ENCODE measurements around the gene UTF1. TPM values are rescaled to one million over a fixed set of nuclear protein-coding genes. Genes with fewer than 3 reads are reported as not detected.

UTF1 gene
- total RNA-seq, 1 donor from 2014 or later, result not detected

DNA sequence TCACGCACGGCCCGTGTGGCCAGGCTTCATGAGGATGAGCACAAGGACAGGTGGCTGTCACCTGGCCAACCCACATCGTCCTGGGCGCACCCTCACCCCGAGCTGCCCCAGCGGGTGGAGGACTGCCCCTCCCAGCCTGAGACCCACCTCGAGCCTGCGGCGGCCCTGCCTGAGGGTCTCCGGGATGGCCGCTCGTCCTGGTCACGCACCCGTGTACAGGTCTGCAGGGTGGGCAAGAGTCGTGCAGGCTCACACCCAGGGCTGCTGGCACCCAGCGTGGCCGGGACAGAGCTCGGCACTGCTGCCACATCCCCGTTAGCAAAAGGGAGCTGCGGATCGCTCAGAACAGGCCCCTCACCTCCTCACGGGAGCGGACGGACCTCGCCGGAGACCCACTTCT, 14.4 kb upstream of the UTF1 start:
- intact Hi-C loops (cut with micrococcal nuclease), result no loop called here
- DNase-seq, result no peak
- TF ChIP-seq, protein P1, sequence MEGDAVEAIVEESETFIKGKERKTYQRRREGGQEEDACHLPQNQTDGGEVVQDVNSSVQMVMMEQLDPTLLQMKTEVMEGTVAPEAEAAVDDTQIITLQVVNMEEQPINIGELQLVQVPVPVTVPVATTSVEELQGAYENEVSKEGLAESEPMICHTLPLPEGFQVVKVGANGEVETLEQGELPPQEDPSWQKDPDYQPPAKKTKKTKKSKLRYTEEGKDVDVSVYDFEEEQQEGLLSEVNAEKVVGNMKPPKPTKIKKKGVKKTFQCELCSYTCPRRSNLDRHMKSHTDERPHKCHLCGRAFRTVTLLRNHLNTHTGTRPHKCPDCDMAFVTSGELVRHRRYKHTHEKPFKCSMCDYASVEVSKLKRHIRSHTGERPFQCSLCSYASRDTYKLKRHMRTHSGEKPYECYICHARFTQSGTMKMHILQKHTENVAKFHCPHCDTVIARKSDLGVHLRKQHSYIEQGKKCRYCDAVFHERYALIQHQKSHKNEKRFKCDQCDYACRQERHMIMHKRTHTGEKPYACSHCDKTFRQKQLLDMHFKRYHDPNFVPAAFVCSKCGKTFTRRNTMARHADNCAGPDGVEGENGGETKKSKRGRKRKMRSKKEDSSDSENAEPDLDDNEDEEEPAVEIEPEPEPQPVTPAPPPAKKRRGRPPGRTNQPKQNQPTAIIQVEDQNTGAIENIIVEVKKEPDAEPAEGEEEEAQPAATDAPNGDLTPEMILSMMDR (IDR thresholded peaks at IDR 0.05; ENCODE audit: borderline replicate concordance), result no peak

GRCh38 chr10:133216776-133217175, 13.2 kb upstream of the UTF1 start:
- Histone ChIP-seq H3K9me3 (replicated peaks) (no peaks in the 10 kb centered on the region), H3K4me1 (no peaks in the 10 kb centered on the region), H3K36me3 (no peaks in the 10 kb centered on the region), H3K4me3 (no peak overlapping the region), H3K27ac (replicated peaks) (no peak overlapping the region), H3K27me3 (ENCODE audit: low read depth) (peaks cover 80% of the 10 kb centered on the region)
- TF ChIP-seq, protein P1 (IDR thresholded peaks at IDR 0.05; ENCODE audit: borderline replicate concordance), result no peak
- no peak for DNase-seq
- intact Hi-C loops (cut with micrococcal nuclease), result no loop called here

More for the DNA sequence above, 14.4 kb upstream of the UTF1 start:
- Histone ChIP-seq H3K27me3 (ENCODE audit: low read depth) (peaks cover 73% of the 10 kb centered on the region), H3K36me3 (no peaks in the 10 kb centered on the region), H3K4me1 (no peaks in the 10 kb centered on the region), H3K9me3 (replicated peaks) (no peaks in the 10 kb centered on the region), H3K27ac (replicated peaks) (no peak overlapping the region), H3K4me3 (no peak overlapping the region)

DNA sequence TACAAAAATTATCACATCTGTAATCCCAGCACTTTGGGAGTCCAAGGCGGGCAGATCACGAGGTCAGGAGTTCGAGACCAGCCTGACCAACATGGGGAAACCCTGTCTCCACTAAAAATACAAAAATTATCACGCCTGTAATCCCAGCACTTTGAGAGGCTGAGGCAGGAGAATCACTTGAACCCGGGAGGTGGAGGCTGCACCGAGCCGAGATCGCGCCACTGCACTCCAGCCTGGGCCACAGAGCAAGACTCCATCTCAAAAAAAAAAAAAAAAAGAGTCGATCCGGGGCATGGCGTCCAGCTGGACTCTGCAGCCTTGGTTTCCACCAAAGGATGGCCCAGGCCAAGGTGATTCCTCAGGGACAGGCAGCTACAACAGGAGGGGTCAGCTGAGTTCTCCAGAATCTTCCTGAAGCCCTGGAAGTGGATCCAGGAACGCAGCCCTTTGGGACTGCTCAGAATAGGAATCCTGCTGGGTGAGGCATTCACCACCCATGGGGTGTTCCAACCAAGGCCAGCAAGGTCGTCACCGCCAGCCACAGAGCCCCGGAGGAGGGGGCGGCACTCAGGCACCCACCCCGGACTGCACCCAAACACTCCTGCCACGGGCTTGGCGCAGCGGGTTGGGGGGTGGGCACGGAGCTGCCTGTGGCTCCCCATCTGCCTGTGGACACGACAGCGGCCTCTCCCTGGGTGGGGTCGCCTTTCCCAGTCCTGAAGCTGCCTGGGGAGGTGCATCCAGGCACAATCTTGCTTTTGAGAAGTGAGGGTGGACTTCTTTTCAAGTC, 12.0 kb upstream of the UTF1 start:
- intact Hi-C loops (cut with micrococcal nuclease), result no loop called here
- Histone ChIP-seq H3K9me3 (replicated peaks) (no peaks in the 10 kb centered on the region), H3K4me3 (no peak overlapping the region), H3K27me3 (ENCODE audit: low read depth) (peaks cover 68% of the 10 kb centered on the region), H3K27ac (replicated peaks) (no peak overlapping the region), H3K36me3 (no peaks in the 10 kb centered on the region), H3K4me1 (no peaks in the 10 kb centered on the region)
- TF ChIP-seq, protein P1 (IDR thresholded peaks at IDR 0.05; ENCODE audit: borderline replicate concordance), result no peak
- no peak for DNase-seq

DNA sequence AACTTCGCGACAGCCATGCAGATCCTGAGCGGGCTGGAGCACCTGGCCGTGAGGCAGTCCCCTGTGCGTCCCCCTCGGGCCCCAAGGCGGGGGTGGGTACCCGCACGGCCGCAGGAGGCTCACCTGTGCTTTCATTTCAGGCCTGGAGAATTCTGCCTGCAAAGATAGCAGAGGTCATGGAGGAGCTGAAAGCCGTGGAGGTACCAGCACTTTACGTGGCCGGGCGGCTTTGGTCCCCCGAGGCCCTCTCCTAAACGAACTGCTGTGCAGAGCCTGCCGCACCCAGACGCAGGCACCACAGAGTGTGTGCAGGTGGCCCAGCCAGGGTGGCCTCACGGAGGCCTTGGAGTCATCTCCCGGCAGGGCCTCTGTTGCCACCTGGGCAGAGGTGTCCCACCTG, 11.1 kb upstream of the UTF1 start:
- intact Hi-C loops (cut with micrococcal nuclease), result no loop called here

DNA sequence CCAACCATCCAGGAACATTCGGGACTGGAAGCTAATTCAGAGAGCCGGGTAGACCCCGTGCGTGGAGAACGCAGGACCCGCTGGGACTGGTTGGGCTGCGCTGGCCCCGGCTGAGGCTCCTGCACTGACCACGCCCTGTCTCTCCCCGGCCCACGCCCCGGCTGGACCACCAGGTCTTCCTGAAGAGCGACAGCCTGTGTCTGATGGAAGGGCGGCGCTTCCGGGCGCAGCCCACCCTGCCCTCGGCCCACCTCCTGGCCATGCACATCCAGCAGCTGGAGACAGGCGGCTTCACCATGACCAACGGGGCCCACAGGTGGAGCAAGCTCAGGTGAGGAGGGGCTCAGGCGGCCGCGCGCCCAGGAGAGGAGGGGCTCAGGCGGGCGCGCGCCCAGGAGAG, 10.2 kb upstream of the UTF1 start:
- intact Hi-C loops (cut with micrococcal nuclease), result no loop called here
- no peaks in the 10 kb centered on the region for H3K36me3 ChIP-seq
- TF ChIP-seq, protein P1 (IDR thresholded peaks at IDR 0.05; ENCODE audit: borderline replicate concordance), result no peak

More for the DNA sequence above, 11.1 kb upstream of the UTF1 start:
- TF ChIP-seq, protein P1 (IDR thresholded peaks at IDR 0.05; ENCODE audit: borderline replicate concordance), result no peak
- no peaks in the 10 kb centered on the region for H3K36me3 ChIP-seq
- DNase-seq, result no peak
- no peak overlapping the region for H3K27ac ChIP-seq (replicated peaks)
- no peaks in the 10 kb centered on the region for H3K4me1 ChIP-seq
- no peaks in the 10 kb centered on the region for H3K9me3 ChIP-seq (replicated peaks)
- peaks cover 60% of the 10 kb centered on the region for H3K27me3 ChIP-seq (ENCODE audit: low read depth)
- no peak overlapping the region for H3K4me3 ChIP-seq

More for the DNA sequence above, 10.2 kb upstream of the UTF1 start:
- Histone ChIP-seq H3K9me3 (replicated peaks) (no peaks in the 10 kb centered on the region), H3K27ac (replicated peaks) (no peak overlapping the region), H3K27me3 (ENCODE audit: low read depth) (peaks cover 60% of the 10 kb centered on the region), H3K4me1 (no peaks in the 10 kb centered on the region), H3K4me3 (no peak overlapping the region)
- DNase-seq, result no peak
